OCI-LY1 (cell line): ENCODE measurements around the gene ADCY9.

Source experiments
- H2AFZ ChIP-seq: fragments of 200-600 bp; sonication (generic), shearing (Covaris generic); 2 replicates; pipeline ENCODE4 v1.6.0; 2014; ENCODE audit warnings: antibody characterized with exemption, mild to moderate bottlenecking, low read length
- H3F3A ChIP-seq: fragments of 200-600 bp; sonication (generic), shearing (Covaris generic); 2 replicates; pipeline ENCODE4 v1.6.0; 2014; ENCODE audit warnings: mild to moderate bottlenecking, antibody characterized with exemption, low read length, moderate library complexity; ENCODE audit not compliant: insufficient read depth
- H3K27ac ChIP-seq: fragments of 200-600 bp; sonication (generic); 2 replicates; pipeline ENCODE4 v1.5.1; 2014; ENCODE audit warnings: low read length, mixed run types, mild to moderate bottlenecking, low read depth; ENCODE audit not compliant: poor library complexity, severe bottlenecking
- H3K27me3 ChIP-seq: fragments of 200-600 bp; sonication (generic); 2 replicates; pipeline ENCODE4 v1.6.0; 2014; ENCODE audit warnings: antibody characterized with exemption, mild to moderate bottlenecking, low read length, moderate library complexity; ENCODE audit not compliant: insufficient read depth
- H3K36me3 ChIP-seq: fragments of 200-600 bp; sonication (generic); 2 replicates; pipeline ENCODE4 v1.6.1; 2014; ENCODE audit warnings: mild to moderate bottlenecking, antibody characterized with exemption, low read length, moderate library complexity, mixed read lengths; ENCODE audit not compliant: insufficient read depth
- H3K4me1 ChIP-seq: fragments of 200-600 bp; sonication (generic); 2 replicates; pipeline ENCODE4 v1.5.1; 2014; ENCODE audit warnings: mild to moderate bottlenecking, low read length, moderate library complexity; ENCODE audit not compliant: insufficient read depth, severe bottlenecking
- H3K4me2 ChIP-seq: fragments of 200-600 bp; sonication (generic), shearing (Covaris generic); 2 replicates; pipeline ENCODE4 v1.6.1; 2014; ENCODE audit warnings: low read length
- H3K4me3 ChIP-seq: fragments of 200-600 bp; sonication (generic); 2 replicates; pipeline ENCODE4 v1.5.1; 2014; ENCODE audit warnings: low read length, low read depth, mild to moderate bottlenecking, mixed read lengths; ENCODE audit not compliant: poor library complexity, severe bottlenecking
- H3K79me2 ChIP-seq: fragments of 200-600 bp; shearing (Covaris generic); 2 replicates; pipeline ENCODE4 v1.6.1; 2016; ENCODE audit warnings: mixed run types, low read length, mixed read lengths; ENCODE audit not compliant: insufficient read depth
- H3K9ac ChIP-seq: fragments of 200-600 bp; sonication (generic), shearing (Covaris generic); 2 replicates; pipeline ENCODE4 v1.6.1; 2014; ENCODE audit warnings: mild to moderate bottlenecking, low read length, mixed read lengths
- H3K9me2 ChIP-seq: fragments of 200-600 bp; sonication (generic), shearing (Covaris generic); 2 replicates; pipeline ENCODE4 v1.6.1; 2014; ENCODE audit warnings: low read depth, mild to moderate bottlenecking, low read length, mixed read lengths
- H3K9me3 ChIP-seq: fragments of 200-600 bp; shearing (Covaris generic); 2 replicates; pipeline ENCODE4 v1.6.1; 2014; ENCODE audit warnings: low read length, mixed read lengths
- H4K20me1 ChIP-seq: fragments of 200-600 bp; sonication (generic), shearing (Covaris generic); 2 replicates; pipeline ENCODE4 v1.6.0; 2016; ENCODE audit warnings: mild to moderate bottlenecking, low read length; ENCODE audit not compliant: insufficient read depth
- CTCF ChIP-seq: fragments of 200-600 bp; sonication (generic), shearing (Covaris generic); IDR thresholded peaks from 2 replicates; pipeline ENCODE4 v1.5.1; 2017; ENCODE audit warnings: mild to moderate bottlenecking, antibody characterized with exemption, low read length, moderate library complexity, mixed read lengths
- EZH2 ChIP-seq: fragments of 200-600 bp; sonication (generic), shearing (Covaris generic); IDR thresholded peaks from 2 replicates; pipeline ENCODE4 v1.8.0; 2017; ENCODE audit warnings: borderline replicate concordance, mixed run types, mild to moderate bottlenecking, antibody characterized with exemption, low read length, moderate library complexity, mixed read lengths

ADCY9 gene

GRCh38 chr16:4087099-4087885 lies 28.9 kb downstream of the ADCY9 start:
- H3K4me1 ChIP-seq: no peaks in the 10 kb centered on the region
- no peaks in the 10 kb centered on the region for H4K20me1 ChIP-seq
- no peak overlapping the region for H3K4me2 ChIP-seq
- H3K27me3 ChIP-seq: 0 out of 2 replicates have a peak, but pooled peaks cover 4% of the 10 kb centered on the region
- H3F3A ChIP-seq: no peaks in the 10 kb centered on the region
- H3K27ac ChIP-seq: no peak overlapping the region
- no peak for TF ChIP-seq EZH2
- TF ChIP-seq CTCF: no peak
- H3K4me3 ChIP-seq: no peak overlapping the region
- no peaks in the 10 kb centered on the region for H3K9me3 ChIP-seq
- no peak overlapping the region for H3K9ac ChIP-seq
- no peaks in the 10 kb centered on the region for H3K79me2 ChIP-seq
- H2AFZ ChIP-seq: no peak overlapping the region
- H3K9me2 ChIP-seq: no peaks in the 10 kb centered on the region
- no peaks in the 10 kb centered on the region for H3K36me3 ChIP-seq

GRCh38 chr16:4086153-4086552 lies 30.1 kb downstream of the ADCY9 start:
- Histone ChIP-seq H3K27me3 (no peaks in the 10 kb centered on the region), H3K27ac (no peak overlapping the region), H3K79me2 (no peaks in the 10 kb centered on the region), H3K36me3 (no peaks in the 10 kb centered on the region), H3K4me1 (no peaks in the 10 kb centered on the region), H3K9me3 (no peaks in the 10 kb centered on the region), H3K4me3 (no peak overlapping the region), H3K9me2 (no peaks in the 10 kb centered on the region), H3K4me2 (no peak overlapping the region), H2AFZ (no peak overlapping the region), H4K20me1 (no peaks in the 10 kb centered on the region), H3F3A (no peaks in the 10 kb centered on the region), H3K9ac (no peak overlapping the region)
- TF ChIP-seq CTCF (no peak), EZH2 (no peak)

GRCh38 chr16:4085405-4085970 lies 30.8 kb downstream of the ADCY9 start:
- no peaks in the 10 kb centered on the region for H3K9me3 ChIP-seq
- TF ChIP-seq EZH2: no peak
- TF ChIP-seq CTCF: no peak
- H3F3A ChIP-seq: no peaks in the 10 kb centered on the region
- no peak overlapping the region for H3K27ac ChIP-seq
- H3K9ac ChIP-seq: no peak overlapping the region
- H3K4me2 ChIP-seq: no peak overlapping the region
- H3K27me3 ChIP-seq: no peaks in the 10 kb centered on the region
- H2AFZ ChIP-seq: no peak overlapping the region
- no peaks in the 10 kb centered on the region for H3K9me2 ChIP-seq
- H4K20me1 ChIP-seq: no peaks in the 10 kb centered on the region
- H3K79me2 ChIP-seq: no peaks in the 10 kb centered on the region
- no peaks in the 10 kb centered on the region for H3K4me1 ChIP-seq
- H3K4me3 ChIP-seq: no peak overlapping the region
- no peaks in the 10 kb centered on the region for H3K36me3 ChIP-seq
